Caco-2 (cell line): ENCODE results near the gene COA1. TPM values are rescaled to one million over a fixed set of nuclear protein-coding genes. Genes with fewer than 3 reads are reported as not detected.

Experiments
- BruUV-seq: library from RNA; stranded (reverse); fragments of 400-500 nt; replicated peaks from 2 replicates; lab custom pipeline; 2021; lab: Mats Ljungman, UMichigan
- CTCF ChIA-PET: fragments of 300-600 bp; sonication (Branson Sonifier 250); formaldehyde crosslinking; loops from one replicate; lab custom pipeline; 2022; ENCODE audit warnings: antibody characterized with exemption; lab: Charles Lee
- POLR2A ChIA-PET: fragments of 300-600 bp; sonication (Branson Sonifier 250); formaldehyde crosslinking; loops from one replicate; lab custom pipeline; 2022; ENCODE audit warnings: antibody characterized with exemption; lab: Charles Lee
- DNase-seq, 2 experiments: peaks; one replicate each; pipeline versions ENCODE4 v3.0.0 to v3.0.0-alpha.2; 2020 to 2022
- H3K27me3 ChIP-seq: replicated peaks from 2 replicates; pipeline ENCODE4 v1.6.0; 2011; ENCODE audit warnings: low read length; ENCODE audit not compliant: control insufficient read depth, insufficient read depth
- H3K36me3 ChIP-seq: 2 replicates; pipeline ENCODE4 v1.5.1; 2011; ENCODE audit warnings: low read length; ENCODE audit not compliant: control insufficient read depth, insufficient read depth
- H3K4me1 ChIP-seq: fragments of 250-450 bp; sonication (Bioruptor Pico); 2 replicates; pipeline ENCODE4 v1.5.1; 2020; ENCODE audit warnings: mild to moderate bottlenecking
- H3K4me3 ChIP-seq: 2 replicates; pipeline ENCODE4 v1.5.1; 2011; ENCODE audit warnings: low read depth, mild to moderate bottlenecking, control low read depth, low read length
- H3K9me3 ChIP-seq: fragments of 250-450 bp; sonication (Bioruptor Pico); 2 replicates; pipeline ENCODE4 v1.5.1; 2020; ENCODE audit warnings: mild to moderate bottlenecking, moderate library complexity
- H3K27ac Mint-ChIP-seq: one replicate; pipeline ENCODE4 v1.8.0; 2022; ENCODE audit warnings: mixed read lengths; ENCODE audit not compliant: unreplicated experiment
- H3K27me3 Mint-ChIP-seq: one replicate; pipeline ENCODE4 v1.8.0; 2022; ENCODE audit warnings: mixed read lengths; ENCODE audit not compliant: insufficient read depth, unreplicated experiment
- H3K36me3 Mint-ChIP-seq: one replicate; pipeline ENCODE4 v1.8.0; 2022; ENCODE audit warnings: mild to moderate bottlenecking, mixed read lengths; ENCODE audit not compliant: insufficient read depth, unreplicated experiment
- H3K4me1 Mint-ChIP-seq: one replicate; pipeline ENCODE4 v1.8.0; 2022; ENCODE audit warnings: low read depth, mixed read lengths; ENCODE audit not compliant: unreplicated experiment
- H3K4me3 Mint-ChIP-seq: one replicate; pipeline ENCODE4 v1.8.0; 2022; ENCODE audit warnings: mild to moderate bottlenecking, moderate library complexity, mixed read lengths; ENCODE audit not compliant: unreplicated experiment
- H3K9me3 Mint-ChIP-seq: one replicate; pipeline ENCODE4 v1.8.0; 2022; ENCODE audit warnings: mixed read lengths; ENCODE audit not compliant: unreplicated experiment
- intact Hi-C: fragments of 100-400 bp; cut with micrococcal nuclease; formaldehyde crosslinking; loops from one replicate; pipeline ENCODE4 v1.10.0; 2022; ENCODE audit not compliant: unreplicated experiment
- total RNA-seq: library from RNA; stranded (reverse); gene quantifications from 2 replicates; pipeline ENCODE4 v1.2.3, GENCODE V29; 2022
- TF ChIP-seq, protein P1 (sequence below), 2 experiments: fragments of 200-600 bp in 1 of 2; IDR thresholded peaks; 1 replicate in 1 of 2; 2 replicates in 1 of 2; pipeline versions ENCODE4 v1.5.1 to v1.8.0; 2011 to 2022; ENCODE audit warnings: antibody characterized with exemption in 1 of 2, control low read depth in 1 of 2, inconsistent platforms in 1 of 2, low read depth in 1 of 2, low read length in 1 of 2, mild to moderate bottlenecking in 1 of 2, moderate library complexity in 1 of 2; ENCODE audit not compliant: insufficient read depth in 1 of 2, severe bottlenecking in 1 of 2, unreplicated experiment in 1 of 2

COA1 gene
- total RNA-seq, 1 experiment from 2014 or later = 94.7 TPM

DNA sequence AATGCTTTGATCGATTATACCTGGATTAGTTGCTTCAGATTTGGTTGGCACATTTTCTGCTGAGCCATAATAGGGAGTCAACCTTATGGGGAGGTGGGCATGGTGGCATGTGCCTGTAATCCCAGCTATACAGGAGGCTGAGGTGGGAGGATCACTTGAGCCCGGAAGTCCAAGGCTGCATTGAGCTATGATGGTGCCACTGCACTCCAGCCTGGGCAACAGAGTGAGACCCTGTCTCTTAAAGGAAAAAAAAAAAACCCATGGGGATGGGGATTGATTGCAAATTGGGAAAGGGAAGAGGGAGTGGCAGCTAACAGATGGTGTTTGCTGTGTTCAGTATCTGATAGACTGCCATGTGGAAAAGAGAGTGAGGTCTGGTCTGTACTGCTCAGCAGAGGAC is 135.3 kb downstream of the COA1 start:
- no peak overlapping the region for H3K27ac Mint-ChIP-seq
- no peaks in the 10 kb centered on the region for H3K9me3 ChIP-seq
- POLR2A ChIA-PET = no interaction called here

DNA sequence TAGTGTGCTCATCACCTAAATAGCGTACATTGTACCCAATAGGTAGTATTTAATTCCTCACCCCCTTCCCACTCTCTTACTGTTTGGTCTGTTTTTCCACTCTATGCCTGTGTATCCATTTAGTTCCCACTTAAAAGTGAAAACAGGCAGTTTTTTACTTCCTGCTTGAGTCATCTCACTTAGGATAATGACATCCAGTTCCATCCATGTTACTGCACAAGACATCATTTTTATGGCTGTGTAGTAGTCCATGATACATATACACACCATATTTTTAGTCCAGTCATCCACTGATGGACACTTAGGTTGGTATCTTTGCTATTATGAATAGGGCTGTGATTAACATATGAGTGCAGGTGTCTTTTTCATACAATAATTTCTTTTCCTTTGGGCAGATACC is 136.3 kb downstream of the COA1 start:
- Histone ChIP-seq H3K36me3 (no peaks in the 10 kb centered on the region), H3K27me3 (no peaks in the 10 kb centered on the region), H3K9me3 (no peaks in the 10 kb centered on the region), H3K4me3 (no peak overlapping the region), H3K4me1 (peaks cover 5% of the 10 kb centered on the region; the same call in 1 of the 2 replicates)
- intact Hi-C loops = loop anchor here (1.0 kb wide), 1 partner anchor 9 kb away; no protein-coding TSS in a partner anchor
- Mint-ChIP-seq H3K9me3 (no peaks in the 10 kb centered on the region), H3K4me3 (no peak overlapping the region), H3K4me1 (peaks cover 10% of the 10 kb centered on the region), H3K27me3 (no peaks in the 10 kb centered on the region), H3K27ac (no peak overlapping the region), H3K36me3 (no peaks in the 10 kb centered on the region)
- BruUV-seq = no TSS peak
- ChIA-PET POLR2A (interaction anchor here (1.0 kb wide), 1 partner anchor 10 kb away, joined by 9 read pairs; the partner anchor contains the start of gene STK17A), CTCF (interaction anchor here (1.2 kb wide), 1 partner anchor 10 kb away, joined by 6 read pairs; the partner anchor contains the start of gene STK17A)
- TF ChIP-seq, protein P1, sequence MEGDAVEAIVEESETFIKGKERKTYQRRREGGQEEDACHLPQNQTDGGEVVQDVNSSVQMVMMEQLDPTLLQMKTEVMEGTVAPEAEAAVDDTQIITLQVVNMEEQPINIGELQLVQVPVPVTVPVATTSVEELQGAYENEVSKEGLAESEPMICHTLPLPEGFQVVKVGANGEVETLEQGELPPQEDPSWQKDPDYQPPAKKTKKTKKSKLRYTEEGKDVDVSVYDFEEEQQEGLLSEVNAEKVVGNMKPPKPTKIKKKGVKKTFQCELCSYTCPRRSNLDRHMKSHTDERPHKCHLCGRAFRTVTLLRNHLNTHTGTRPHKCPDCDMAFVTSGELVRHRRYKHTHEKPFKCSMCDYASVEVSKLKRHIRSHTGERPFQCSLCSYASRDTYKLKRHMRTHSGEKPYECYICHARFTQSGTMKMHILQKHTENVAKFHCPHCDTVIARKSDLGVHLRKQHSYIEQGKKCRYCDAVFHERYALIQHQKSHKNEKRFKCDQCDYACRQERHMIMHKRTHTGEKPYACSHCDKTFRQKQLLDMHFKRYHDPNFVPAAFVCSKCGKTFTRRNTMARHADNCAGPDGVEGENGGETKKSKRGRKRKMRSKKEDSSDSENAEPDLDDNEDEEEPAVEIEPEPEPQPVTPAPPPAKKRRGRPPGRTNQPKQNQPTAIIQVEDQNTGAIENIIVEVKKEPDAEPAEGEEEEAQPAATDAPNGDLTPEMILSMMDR (IDR thresholded peaks at IDR 0.05; ENCODE audit: insufficient read depth in 1 of 2, low read depth in 1 of 2, low read length in 1 of 2, severe bottlenecking in 1 of 2, unreplicated experiment in 1 of 2) = no peak
- no peak for DNase-seq

More for the DNA sequence above, 135.3 kb downstream of the COA1 start:
- Histone ChIP-seq H3K36me3 (no peaks in the 10 kb centered on the region), H3K27me3 (no peaks in the 10 kb centered on the region), H3K4me3 (no peak overlapping the region), H3K4me1 (peaks cover 5% of the 10 kb centered on the region; the same call in 1 of the 2 replicates)
- no peaks in the 10 kb centered on the region for H3K27me3 Mint-ChIP-seq
- no TSS peak for BruUV-seq
- H3K4me3 Mint-ChIP-seq = no peak overlapping the region
- DNase-seq = no peak
- CTCF ChIA-PET = interaction anchor here (1.2 kb wide), 1 partner anchor 11 kb away, joined by 5 read pairs; the partner anchor contains the start of gene STK17A
- TF ChIP-seq, protein P1 (IDR thresholded peaks at IDR 0.05; ENCODE audit: insufficient read depth in 1 of 2, low read depth in 1 of 2, low read length in 1 of 2, severe bottlenecking in 1 of 2, unreplicated experiment in 1 of 2) = no peak
- intact Hi-C loops = no loop called here
- H3K4me1 Mint-ChIP-seq = peaks cover 10% of the 10 kb centered on the region
- H3K9me3 Mint-ChIP-seq = no peaks in the 10 kb centered on the region
- no peaks in the 10 kb centered on the region for H3K36me3 Mint-ChIP-seq

GRCh38 chr7:43592326-43592725 is 137.0 kb downstream of the COA1 start:
- TF ChIP-seq, protein P1 (IDR thresholded peaks at IDR 0.05; ENCODE audit: insufficient read depth in 1 of 2, low read depth in 1 of 2, low read length in 1 of 2, severe bottlenecking in 1 of 2, unreplicated experiment in 1 of 2) = no peak
- POLR2A ChIA-PET = interaction anchor here (1.0 kb wide), 1 partner anchor 10 kb away, joined by 9 read pairs; the partner anchor contains the start of gene STK17A
- Mint-ChIP-seq H3K4me3 (no peak overlapping the region), H3K27me3 (no peaks in the 10 kb centered on the region), H3K4me1 (peaks cover 10% of the 10 kb centered on the region), H3K9me3 (no peaks in the 10 kb centered on the region), H3K27ac (no peak overlapping the region), H3K36me3 (no peaks in the 10 kb centered on the region)
- Histone ChIP-seq H3K36me3 (no peaks in the 10 kb centered on the region), H3K9me3 (no peaks in the 10 kb centered on the region), H3K4me1 (peaks cover 5% of the 10 kb centered on the region; the same call in 1 of the 2 replicates), H3K4me3 (no peak overlapping the region), H3K27me3 (no peaks in the 10 kb centered on the region)
- DNase-seq = no peak
- intact Hi-C loops = no loop called here
- no TSS peak for BruUV-seq
- CTCF ChIA-PET = interaction anchor here (1.2 kb wide), 1 partner anchor 10 kb away, joined by 6 read pairs; the partner anchor contains the start of gene STK17A
